Measurements from ENCODE around the gene EXOC5. TPM values are rescaled to one million over a fixed set of nuclear protein-coding genes. Genes with fewer than 3 reads are reported as not detected.

The EXOC5 gene
- 166 and 167 TPM in 2 replicates for total RNA-seq

DNA sequence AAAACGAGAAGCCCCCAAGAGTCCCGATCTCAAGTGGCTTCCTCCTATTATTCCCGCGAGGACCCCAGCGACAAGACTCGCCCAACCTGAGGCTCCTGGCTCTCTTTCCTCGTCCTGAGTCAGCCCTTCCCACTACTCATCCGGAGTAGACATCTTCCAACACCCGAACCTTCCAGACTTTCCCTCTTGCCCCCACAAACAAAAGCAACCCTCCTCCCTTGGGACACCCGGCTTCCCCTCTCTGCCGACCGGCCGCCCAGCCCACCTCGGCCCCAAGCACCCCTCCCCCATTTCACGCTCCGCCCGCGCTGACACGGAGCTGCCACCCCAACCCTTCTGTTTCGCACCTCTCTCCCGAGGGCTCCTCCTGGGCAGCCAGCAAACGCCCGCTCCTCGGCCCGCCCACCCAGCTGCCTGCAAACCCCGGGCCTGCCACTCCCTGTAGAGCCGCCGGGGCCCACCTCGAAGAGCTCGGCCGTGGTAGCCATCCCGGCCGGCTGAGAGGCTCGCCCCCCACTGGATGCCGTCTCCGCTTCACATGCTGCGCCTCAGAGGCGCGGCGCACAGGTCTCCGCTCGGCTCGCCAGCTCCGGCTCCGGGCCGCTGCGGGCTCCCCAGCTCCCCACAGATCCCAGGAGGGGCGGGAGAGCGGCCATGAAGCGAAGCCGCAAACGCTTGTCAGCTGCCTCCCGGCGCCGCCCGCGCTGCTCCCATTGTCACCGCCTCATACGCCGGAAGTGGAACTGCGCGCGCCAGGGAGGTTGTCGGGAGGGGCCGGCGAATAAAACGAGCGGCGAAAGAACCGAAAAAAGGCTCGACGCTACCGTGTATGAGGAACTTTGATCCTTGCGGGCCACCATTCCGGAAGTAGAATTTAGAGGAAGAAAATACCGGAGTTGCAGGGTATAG is at the start of gene EXOC5, which contains the start of gene AP5M1:
TSS of gene EXOC5 (minus strand) at position 745 of the 909 bp plus-strand sequence. CDS start at position 488, 257 bp downstream.
TSS of gene AP5M1 (plus strand) at position 811 of the 909 bp plus-strand sequence. CDS start 344 bp downstream, outside the sequence.

Other genes with a start within 250 kb of the EXOC5 start
- gene AP5M1, start 66 bp upstream of the EXOC5 start, total RNA-seq = 51.8 and 54.8 TPM in 2 replicates
- gene NAA30, start 121.7 kb upstream of the EXOC5 start, total RNA-seq = 46.6 and 55.7 TPM in 2 replicates
- gene CCDC198, start 225.0 kb upstream of the EXOC5 start, total RNA-seq = not detected in 2 replicates

All from thoracic aorta endothelial cell (primary cell).